ENCODE results near the gene SCAP. TPM values are rescaled to one million over a fixed set of nuclear protein-coding genes. Genes with fewer than 3 reads are reported as not detected.
A peak's percentile ranks its signal among the peaks of the same experiment; 100 is the strongest.

The SCAP gene
- 76.4 and 86.7 TPM in 2 replicates for total RNA-seq
- long read RNA-seq, partial matches to known transcripts = 9 of 17 reads
- long read RNA-seq, other reads (novel, unspliced or antisense) = 8 of 17 reads

DNA sequence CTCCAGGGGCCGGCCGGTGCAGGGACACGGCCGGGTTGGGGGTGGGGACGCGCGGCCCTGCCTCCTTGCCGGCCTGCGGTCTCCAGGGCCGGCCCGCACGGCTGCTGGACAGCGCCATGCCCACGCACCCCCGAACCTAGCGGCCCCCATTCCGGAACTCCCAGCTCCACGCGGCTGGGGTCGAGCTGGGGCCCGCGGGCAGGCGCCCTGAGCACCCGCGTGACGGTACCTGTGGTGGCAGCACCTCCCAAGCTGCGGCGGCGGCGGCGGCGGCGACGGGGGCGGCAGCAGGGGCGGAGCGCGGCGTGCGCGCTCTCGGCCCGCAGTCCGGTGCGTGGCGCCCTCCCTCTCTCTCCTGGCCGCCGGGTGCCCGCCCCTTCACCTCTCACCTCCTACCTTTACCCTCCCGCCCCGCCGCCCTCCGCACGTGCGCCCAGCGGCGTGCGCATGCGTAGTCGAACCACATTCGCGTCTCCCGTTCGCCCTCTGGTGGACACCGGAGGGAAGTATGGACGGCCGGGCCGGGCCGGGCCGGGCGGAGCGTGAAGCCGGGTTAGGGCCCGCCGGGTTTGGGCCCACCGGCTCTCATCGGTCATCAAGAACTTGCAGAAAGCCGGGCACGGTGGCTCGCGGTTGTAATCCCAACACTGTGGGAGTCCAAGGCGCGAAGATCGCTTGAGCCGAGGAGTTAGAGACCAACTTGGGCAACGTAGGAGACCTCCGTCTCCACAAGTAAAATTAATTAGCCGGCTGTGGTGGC is at the start of gene SCAP:
SCAP (minus strand) TSS at position 372 of the 760 bp plus-strand sequence. CDS start 32,948 bp downstream, outside the sequence.
- peak; percentile 96 for DNase-seq (ENCODE audit: extremely low spot score, unreplicated experiment)
- TF ChIP-seq, protein P1, sequence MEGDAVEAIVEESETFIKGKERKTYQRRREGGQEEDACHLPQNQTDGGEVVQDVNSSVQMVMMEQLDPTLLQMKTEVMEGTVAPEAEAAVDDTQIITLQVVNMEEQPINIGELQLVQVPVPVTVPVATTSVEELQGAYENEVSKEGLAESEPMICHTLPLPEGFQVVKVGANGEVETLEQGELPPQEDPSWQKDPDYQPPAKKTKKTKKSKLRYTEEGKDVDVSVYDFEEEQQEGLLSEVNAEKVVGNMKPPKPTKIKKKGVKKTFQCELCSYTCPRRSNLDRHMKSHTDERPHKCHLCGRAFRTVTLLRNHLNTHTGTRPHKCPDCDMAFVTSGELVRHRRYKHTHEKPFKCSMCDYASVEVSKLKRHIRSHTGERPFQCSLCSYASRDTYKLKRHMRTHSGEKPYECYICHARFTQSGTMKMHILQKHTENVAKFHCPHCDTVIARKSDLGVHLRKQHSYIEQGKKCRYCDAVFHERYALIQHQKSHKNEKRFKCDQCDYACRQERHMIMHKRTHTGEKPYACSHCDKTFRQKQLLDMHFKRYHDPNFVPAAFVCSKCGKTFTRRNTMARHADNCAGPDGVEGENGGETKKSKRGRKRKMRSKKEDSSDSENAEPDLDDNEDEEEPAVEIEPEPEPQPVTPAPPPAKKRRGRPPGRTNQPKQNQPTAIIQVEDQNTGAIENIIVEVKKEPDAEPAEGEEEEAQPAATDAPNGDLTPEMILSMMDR (IDR thresholded peaks at IDR 0.05) = peak; percentile 95
- Mint-ChIP-seq H3K4me1 (ENCODE audit: unreplicated experiment) (peaks cover 25% of the 10 kb centered on the region), H3K36me3 (ENCODE audit: unreplicated experiment) (no peaks in the 10 kb centered on the region), H3K4me3 (ENCODE audit: unreplicated experiment) (peak within 1 kb of the TSS; percentile 92), H3K27me3 (ENCODE audit: unreplicated experiment) (no peaks in the 10 kb centered on the region), H3K9me3 (ENCODE audit: unreplicated experiment) (no peaks in the 10 kb centered on the region), H3K27ac (ENCODE audit: unreplicated experiment) (peak within 1 kb of the TSS; percentile 87)

DNA sequence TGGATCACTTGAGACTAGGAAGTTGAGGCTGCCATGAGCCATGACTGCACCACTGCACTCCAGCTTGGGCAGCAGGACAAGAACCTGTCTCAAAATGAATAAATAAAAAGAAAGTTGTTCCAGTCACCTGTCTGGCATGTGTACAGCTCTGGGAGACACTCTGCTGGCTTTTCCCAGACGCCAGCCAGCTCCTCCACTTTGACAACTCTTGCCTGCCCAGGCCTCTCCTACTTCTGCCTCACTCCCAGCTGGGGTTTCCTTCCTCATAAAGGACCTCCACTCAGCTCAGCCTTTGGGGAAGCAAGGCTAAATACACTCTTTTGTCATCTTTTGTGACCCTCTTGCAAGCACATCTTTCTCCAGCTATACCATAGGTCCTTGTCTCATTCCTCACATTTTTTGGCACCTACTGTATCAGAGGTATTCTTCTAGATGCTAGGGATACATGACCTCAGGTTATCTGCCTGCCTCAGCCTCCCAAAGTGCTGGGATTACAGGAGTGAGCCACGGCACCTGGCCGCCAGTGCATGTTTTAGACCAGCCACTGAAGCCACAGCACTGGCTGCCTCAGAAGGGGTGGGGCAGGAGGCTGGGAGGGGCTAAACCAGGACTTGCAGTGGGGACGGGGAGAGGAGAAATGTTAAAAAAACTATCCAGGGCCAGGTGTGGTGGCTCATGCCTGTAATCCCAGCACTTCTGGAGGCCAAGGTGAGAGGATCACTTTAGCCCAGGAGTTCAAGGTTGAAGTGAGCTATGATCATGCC is 47.8 kb upstream of the SCAP start:
- TF ChIP-seq, protein P1 (IDR thresholded peaks at IDR 0.05) = no peak
- Mint-ChIP-seq H3K9me3 (ENCODE audit: unreplicated experiment) (peaks cover 4% of the 10 kb centered on the region), H3K36me3 (ENCODE audit: unreplicated experiment) (no peaks in the 10 kb centered on the region), H3K27ac (ENCODE audit: unreplicated experiment) (no peak overlapping the region), H3K27me3 (ENCODE audit: unreplicated experiment) (no peaks in the 10 kb centered on the region), H3K4me1 (ENCODE audit: unreplicated experiment) (peaks cover 6% of the 10 kb centered on the region), H3K4me3 (ENCODE audit: unreplicated experiment) (no peak overlapping the region)
- DNase-seq (ENCODE audit: extremely low spot score, unreplicated experiment) = no peak

DNA sequence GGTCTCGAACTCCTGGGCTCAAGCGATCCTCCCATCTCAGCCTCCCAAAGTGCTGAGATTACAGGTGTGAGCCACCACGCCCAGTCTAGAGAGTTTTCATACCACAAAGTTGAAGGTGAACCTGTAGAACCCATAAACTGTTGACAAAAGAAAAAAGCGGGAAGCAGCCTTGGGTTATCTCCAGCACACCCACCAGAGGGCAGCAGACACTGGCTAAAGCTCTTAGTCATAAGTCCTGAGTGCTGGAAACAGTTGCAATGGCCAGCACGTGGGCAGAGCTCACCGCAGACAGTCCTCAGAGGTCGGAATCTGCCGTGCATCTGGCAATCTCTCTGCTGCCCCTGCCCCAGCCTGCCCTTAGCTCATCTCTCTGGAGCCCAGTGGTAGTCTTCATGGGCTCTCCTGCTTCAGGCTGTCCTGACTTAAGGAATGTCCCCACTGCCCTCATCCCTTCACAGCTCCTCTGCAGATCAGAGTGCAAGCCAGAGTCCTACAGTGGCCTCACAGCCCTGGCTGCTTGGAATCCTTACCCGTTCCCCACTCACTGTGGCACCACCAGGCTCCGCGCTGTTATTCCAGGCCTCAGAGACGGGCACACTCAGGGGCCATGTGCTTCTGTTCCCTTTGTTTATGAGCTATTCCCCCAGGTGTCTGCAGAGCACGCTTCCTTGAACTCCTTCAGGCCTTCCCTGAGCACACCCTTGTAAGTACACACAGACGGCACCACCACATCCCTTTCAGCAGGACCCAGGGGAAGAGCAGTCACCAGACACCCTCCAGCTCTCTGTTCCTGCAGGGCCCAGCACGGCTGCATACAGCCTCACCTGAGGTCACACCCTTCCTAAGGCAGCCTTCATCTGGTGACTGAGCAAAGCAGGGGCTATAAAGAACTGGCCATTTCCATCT is 46.6 kb upstream of the SCAP start:
- H3K9me3 Mint-ChIP-seq (ENCODE audit: unreplicated experiment) = no peaks in the 10 kb centered on the region
- H3K4me1 Mint-ChIP-seq (ENCODE audit: unreplicated experiment) = peaks cover 6% of the 10 kb centered on the region
- no peaks in the 10 kb centered on the region for H3K27me3 Mint-ChIP-seq (ENCODE audit: unreplicated experiment)
- H3K27ac Mint-ChIP-seq (ENCODE audit: unreplicated experiment) = no peak overlapping the region
- H3K4me3 Mint-ChIP-seq (ENCODE audit: unreplicated experiment) = no peak overlapping the region
- H3K36me3 Mint-ChIP-seq (ENCODE audit: unreplicated experiment) = no peaks in the 10 kb centered on the region
- DNase-seq (ENCODE audit: extremely low spot score, unreplicated experiment) = peak; percentile 91
- TF ChIP-seq, protein P1 (IDR thresholded peaks at IDR 0.05) = peak; percentile 93

DNA sequence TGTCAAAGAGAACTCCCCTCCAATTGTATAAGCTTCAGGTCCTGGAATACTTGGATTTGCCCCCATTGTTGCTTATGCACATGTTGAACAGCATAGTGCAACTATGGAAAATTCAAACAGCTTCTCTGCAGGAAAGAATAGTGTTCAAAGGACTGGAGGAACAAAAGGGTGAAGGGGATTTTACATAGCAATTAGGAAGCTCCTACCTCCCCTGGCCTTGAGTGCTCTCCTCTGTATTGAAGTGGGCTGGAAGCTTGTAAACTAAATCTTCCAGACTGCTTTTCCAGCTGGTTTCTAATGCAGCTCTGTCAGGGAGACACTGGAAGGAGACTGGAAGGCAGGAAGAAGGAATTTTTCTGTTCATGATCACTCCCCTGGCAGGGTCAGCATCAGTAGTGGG is 45.0 kb upstream of the SCAP start:
- TF ChIP-seq, protein P1 (IDR thresholded peaks at IDR 0.05) = no peak
- no peaks in the 10 kb centered on the region for H3K9me3 Mint-ChIP-seq (ENCODE audit: unreplicated experiment)
- peaks cover 2% of the 10 kb centered on the region for H3K27me3 Mint-ChIP-seq (ENCODE audit: unreplicated experiment)
- H3K4me3 Mint-ChIP-seq (ENCODE audit: unreplicated experiment) = no peak overlapping the region
- no peak overlapping the region for H3K27ac Mint-ChIP-seq (ENCODE audit: unreplicated experiment)
- no peak for DNase-seq (ENCODE audit: extremely low spot score, unreplicated experiment)
- no peaks in the 10 kb centered on the region for H3K36me3 Mint-ChIP-seq (ENCODE audit: unreplicated experiment)
- peaks cover 9% of the 10 kb centered on the region for H3K4me1 Mint-ChIP-seq (ENCODE audit: unreplicated experiment)

All from osteocyte (in vitro differentiated cells).